Neuron (in vitro differentiated cells): ENCODE results near the gene SUPT16H.
A peak's percentile ranks its signal among the peaks of the same experiment; 100 is the strongest.

Experiments
- H2AFZ ChIP-seq: one replicate; pipeline ENCODE4 v1.6.1; 2013; ENCODE audit warnings: low read depth, mild to moderate bottlenecking, inconsistent platforms, low read length, moderate library complexity
- H3K27me3 ChIP-seq: one replicate; pipeline ENCODE4 v1.6.1; 2013; ENCODE audit warnings: low read length; ENCODE audit not compliant: insufficient read depth
- H3K36me3 ChIP-seq: one replicate; pipeline ENCODE4 v1.6.1; 2013; ENCODE audit warnings: low read length; ENCODE audit not compliant: insufficient read depth
- H3K4me1 ChIP-seq: one replicate; pipeline ENCODE4 v1.6.1; 2013; ENCODE audit warnings: low read length; ENCODE audit not compliant: insufficient read depth
- H3K4me3 ChIP-seq: 2 replicates; pipeline ENCODE4 v1.5.1; 2013; ENCODE audit warnings: mild to moderate bottlenecking, low read length, moderate library complexity
- H3K9me3 ChIP-seq: one replicate; pipeline ENCODE4 v1.6.1; 2013; ENCODE audit warnings: low read length

SUPT16H gene

DNA sequence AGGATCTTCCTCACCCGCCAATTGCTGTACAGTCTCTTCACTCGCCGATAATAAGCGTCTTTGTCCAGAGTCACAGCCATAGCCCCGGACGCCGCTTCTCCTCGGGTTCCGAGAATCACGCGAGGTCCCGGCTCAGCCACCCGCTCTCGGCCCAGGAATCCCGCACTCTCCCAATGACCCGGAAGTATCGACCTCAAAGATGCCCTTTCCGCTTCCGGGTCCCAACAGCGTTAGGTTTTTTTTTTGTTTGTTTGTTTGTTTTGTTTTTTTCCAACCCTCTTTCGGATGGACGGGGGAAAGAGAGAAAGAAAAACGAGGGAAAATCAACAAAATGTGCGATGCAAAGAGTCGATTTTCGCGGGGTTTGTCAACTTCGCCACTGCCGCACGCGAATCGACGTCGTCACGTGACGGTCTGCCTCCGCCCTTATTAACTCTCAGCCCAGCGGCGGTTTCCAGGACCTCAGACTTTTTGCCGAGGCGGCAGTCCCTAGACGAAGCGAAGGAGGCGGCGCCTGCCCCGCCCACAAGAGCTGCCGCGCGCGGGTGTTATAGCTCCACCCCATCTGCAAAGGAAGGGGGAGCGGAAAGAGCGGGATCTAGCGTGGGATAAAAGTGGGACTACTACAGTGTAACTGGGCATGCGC, at the start of gene SUPT16H:
Gene SUPT16H, minus strand, starts transcription at position 172 of the 646 bp plus-strand sequence. Its CDS starts 92 bp downstream, at position 80.
- peak within 1 kb of the TSS; percentile 0 for H2AFZ ChIP-seq
- H3K9me3 ChIP-seq, result no peaks in the 10 kb centered on the region
- no peaks in the 10 kb centered on the region for H3K27me3 ChIP-seq
- H3K4me1 ChIP-seq, result peaks cover 25% of the 10 kb centered on the region
- peaks cover 50% of the 10 kb centered on the region for H3K36me3 ChIP-seq
- H3K4me3 ChIP-seq, result peak within 1 kb of the TSS; percentile 64

DNA sequence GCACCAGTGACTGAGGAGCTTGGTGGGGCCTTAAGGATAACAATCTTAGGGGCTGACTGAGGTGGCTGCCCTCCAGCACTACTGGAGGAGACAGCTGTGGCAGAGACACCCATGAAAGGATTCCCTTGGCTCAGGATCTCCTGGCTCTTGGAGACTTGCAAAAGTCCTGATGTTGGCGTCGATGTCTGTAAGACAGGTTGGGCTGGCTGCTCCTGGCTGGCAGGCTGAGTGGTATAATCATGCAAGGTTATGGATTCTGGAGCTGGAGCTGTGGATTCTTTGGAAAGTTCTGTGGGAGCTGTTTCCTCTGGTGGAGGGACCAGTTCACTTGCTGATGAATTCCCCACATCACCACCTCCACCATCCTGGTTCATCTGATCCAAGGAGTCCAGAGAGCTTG, 47.3 kb upstream of the SUPT16H start:
- no peak overlapping the region for H3K4me3 ChIP-seq
- peaks cover 6% of the 10 kb centered on the region for H3K4me1 ChIP-seq
- H3K27me3 ChIP-seq, result no peaks in the 10 kb centered on the region
- H3K36me3 ChIP-seq, result peaks cover 56% of the 10 kb centered on the region
- no peak overlapping the region for H2AFZ ChIP-seq
- H3K9me3 ChIP-seq, result no peaks in the 10 kb centered on the region

DNA sequence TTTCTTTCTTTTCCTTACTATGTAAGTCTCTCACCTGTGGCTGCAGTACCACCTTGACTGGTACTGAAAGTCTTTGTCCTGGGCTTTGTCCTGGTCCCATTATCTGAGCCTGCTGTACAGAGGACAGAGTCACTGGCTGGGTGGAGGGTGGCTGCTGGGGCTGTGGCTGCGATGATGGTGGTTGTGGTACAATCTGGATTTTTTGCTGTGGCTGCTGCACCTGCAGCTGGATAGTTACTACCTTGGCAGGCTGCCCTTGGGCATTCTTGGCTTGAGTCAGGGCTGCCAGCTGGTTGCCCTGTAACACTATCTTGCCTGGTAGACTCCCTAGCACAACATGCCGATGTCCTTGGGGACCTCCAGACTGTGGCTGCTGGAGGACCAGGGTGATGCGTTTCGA, 45.1 kb upstream of the SUPT16H start:
- H3K4me3 ChIP-seq, result no peak overlapping the region
- H3K27me3 ChIP-seq, result no peaks in the 10 kb centered on the region
- no peaks in the 10 kb centered on the region for H3K4me1 ChIP-seq
- peaks cover 74% of the 10 kb centered on the region for H3K36me3 ChIP-seq
- no peaks in the 10 kb centered on the region for H3K9me3 ChIP-seq
- H2AFZ ChIP-seq, result no peak overlapping the region

DNA sequence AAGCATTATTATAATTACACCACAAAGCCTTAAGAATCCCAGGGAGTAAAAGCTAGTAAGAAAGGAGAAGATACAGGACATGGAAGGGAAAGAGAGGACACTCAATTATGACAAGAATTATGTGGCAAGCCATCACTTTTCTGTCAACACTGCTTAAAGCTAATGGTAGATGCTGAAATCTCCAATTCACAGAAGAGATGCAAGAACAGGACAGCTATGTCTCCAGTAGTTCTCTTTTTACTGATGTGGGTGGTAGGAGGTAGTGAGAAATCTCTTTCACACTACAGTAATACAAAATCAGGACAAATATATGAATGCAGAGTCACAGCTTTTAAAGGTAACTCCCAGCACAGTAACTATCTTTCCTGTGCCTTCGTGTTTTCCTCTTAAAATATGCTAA, 42.9 kb upstream of the SUPT16H start:
- Histone ChIP-seq H3K36me3 (peaks cover 89% of the 10 kb centered on the region), H3K4me1 (no peaks in the 10 kb centered on the region), H3K9me3 (no peaks in the 10 kb centered on the region), H2AFZ (no peak overlapping the region), H3K4me3 (no peak overlapping the region), H3K27me3 (no peaks in the 10 kb centered on the region)

DNA sequence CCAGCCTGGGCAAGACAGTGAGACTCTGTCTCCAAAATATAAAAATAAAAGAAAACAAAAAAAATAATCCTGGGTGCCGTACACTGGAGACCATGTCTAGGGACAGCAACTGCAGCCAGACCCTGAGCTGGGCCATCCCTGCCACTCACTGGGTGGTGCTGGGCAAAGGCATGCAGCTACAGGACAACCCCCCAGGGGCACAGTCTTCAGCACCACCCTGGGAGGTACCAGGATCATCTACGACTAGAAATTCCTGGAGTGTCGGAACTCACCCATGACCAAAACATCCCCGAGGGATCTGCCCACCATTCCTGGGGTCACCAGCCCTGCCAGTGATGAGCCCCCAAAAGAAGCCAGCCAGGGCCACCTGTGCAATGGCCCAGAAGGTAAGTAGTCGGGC, 35.7 kb upstream of the SUPT16H start:
- Histone ChIP-seq H3K9me3 (no peaks in the 10 kb centered on the region), H3K27me3 (no peaks in the 10 kb centered on the region), H3K4me1 (no peaks in the 10 kb centered on the region), H3K36me3 (peaks cover 78% of the 10 kb centered on the region), H2AFZ (no peak overlapping the region), H3K4me3 (no peak overlapping the region)

DNA sequence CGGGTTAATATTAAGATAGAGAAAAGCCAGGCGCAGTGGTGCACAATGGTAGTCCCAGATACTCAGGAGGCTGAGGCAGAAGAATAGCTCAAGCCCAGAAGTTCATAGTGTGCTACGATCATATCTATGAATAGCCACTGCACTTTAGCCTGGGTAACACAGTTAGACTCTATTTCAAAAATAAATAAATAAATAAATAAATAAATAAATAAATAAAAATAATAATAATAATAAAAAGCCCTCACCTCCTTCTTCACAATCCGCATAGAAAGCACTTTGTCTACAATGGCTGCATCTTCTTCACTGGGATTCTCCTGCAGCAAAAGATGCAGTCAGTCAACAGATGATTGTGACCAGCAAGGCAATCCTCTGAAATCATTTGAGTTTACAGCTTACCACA, 31.5 kb upstream of the SUPT16H start:
- peaks cover 83% of the 10 kb centered on the region for H3K36me3 ChIP-seq

DNA sequence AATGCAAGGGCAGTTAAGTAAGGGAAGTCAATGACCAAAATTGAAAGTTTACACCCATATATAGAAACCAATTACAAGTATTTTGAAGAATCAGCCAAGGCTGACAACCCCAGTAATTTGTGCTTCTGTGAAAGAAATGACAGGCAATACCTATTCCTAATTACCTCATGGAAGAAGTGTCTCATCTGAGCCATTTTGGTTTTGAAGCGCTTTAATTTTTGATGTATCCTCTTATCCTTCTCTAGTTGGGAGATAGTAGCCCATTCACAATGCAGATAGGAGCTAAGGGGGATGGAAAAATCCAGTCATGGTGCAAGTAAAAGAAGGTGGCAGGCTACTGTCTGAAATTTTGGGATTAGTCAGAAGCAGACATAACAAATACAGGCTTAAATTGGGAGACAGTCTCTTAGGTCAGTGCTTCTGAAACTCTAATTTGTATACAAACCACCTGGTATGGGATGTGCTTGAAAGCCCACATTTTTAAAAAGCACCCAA, 30.4 kb upstream of the SUPT16H start:
- H3K4me3 ChIP-seq, result no peak overlapping the region
- H3K9me3 ChIP-seq, result no peaks in the 10 kb centered on the region
- no peak overlapping the region for H2AFZ ChIP-seq
- H3K27me3 ChIP-seq, result no peaks in the 10 kb centered on the region
- peaks cover 85% of the 10 kb centered on the region for H3K36me3 ChIP-seq
- H3K4me1 ChIP-seq, result no peaks in the 10 kb centered on the region

More for the DNA sequence above, 31.5 kb upstream of the SUPT16H start:
- Histone ChIP-seq H3K9me3 (no peaks in the 10 kb centered on the region), H2AFZ (no peak overlapping the region), H3K4me3 (no peak overlapping the region), H3K4me1 (no peaks in the 10 kb centered on the region), H3K27me3 (no peaks in the 10 kb centered on the region)

DNA sequence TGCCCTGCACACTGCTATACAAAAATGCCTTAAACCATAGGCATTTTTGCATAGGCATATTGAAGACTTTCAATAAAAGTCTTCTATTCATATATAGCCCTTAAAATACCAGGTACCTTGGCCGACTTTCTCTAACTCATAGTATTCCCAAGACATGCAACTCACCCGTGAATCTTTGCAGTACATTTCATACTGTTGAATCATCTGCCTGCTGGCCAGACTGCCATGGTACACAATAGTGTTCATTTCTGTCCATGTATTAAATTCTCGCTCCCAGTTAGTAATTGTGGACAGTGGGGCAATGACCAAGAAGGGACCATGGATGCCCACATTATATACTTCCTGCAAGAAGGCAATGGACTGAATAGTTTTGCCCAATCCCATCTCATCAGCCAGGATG, 24.3 kb upstream of the SUPT16H start:
- peaks cover 94% of the 10 kb centered on the region for H3K36me3 ChIP-seq

DNA sequence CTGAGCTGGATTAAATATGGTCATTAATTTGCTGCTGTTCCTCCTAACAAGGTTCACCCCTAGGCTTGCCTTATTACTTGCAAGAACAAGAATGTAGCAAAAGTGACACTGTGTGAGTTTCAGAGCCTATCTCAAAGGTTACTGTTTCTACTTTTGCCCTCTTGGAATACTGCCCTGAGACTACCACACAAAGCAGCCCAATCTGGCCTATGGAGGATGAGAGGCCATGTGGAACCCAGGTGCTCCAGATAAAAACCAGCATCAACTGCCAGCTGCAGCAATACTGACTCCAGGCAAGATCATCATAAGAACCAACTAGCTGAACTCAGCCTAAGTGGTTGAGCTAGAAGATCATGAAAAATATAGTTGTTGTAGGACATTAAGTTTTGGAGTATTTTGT, 22.4 kb upstream of the SUPT16H start:
- peaks cover 93% of the 10 kb centered on the region for H3K36me3 ChIP-seq
- no peaks in the 10 kb centered on the region for H3K4me1 ChIP-seq
- no peaks in the 10 kb centered on the region for H3K27me3 ChIP-seq
- no peaks in the 10 kb centered on the region for H3K9me3 ChIP-seq
- no peak overlapping the region for H3K4me3 ChIP-seq
- H2AFZ ChIP-seq, result no peak overlapping the region

More for the DNA sequence above, 24.3 kb upstream of the SUPT16H start:
- no peaks in the 10 kb centered on the region for H3K9me3 ChIP-seq
- H3K4me1 ChIP-seq, result no peaks in the 10 kb centered on the region
- H3K27me3 ChIP-seq, result no peaks in the 10 kb centered on the region
- H2AFZ ChIP-seq, result no peak overlapping the region
- H3K4me3 ChIP-seq, result no peak overlapping the region

DNA sequence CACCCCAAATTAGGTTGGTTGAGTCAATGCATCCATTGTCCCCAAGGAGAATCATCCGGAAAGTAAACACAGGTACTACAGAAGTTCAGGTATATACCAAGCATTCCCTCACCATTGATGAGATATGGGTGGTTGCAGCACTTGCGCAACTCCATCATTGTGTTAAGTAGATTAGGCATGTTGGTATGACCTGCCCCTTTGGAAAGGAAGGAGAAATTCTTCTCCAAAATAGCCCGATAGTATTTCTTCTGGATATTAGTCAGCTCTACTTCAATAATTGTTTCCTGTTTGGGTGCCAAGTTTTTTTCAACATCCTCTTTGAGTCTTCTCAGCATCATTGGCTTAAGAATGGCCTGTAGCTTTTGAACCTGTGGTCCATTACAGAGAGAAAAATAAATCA, 21.3 kb upstream of the SUPT16H start:
- Histone ChIP-seq H3K4me3 (no peak overlapping the region), H3K36me3 (peaks cover 93% of the 10 kb centered on the region), H3K27me3 (no peaks in the 10 kb centered on the region), H3K4me1 (no peaks in the 10 kb centered on the region), H2AFZ (no peak overlapping the region), H3K9me3 (no peaks in the 10 kb centered on the region)

DNA sequence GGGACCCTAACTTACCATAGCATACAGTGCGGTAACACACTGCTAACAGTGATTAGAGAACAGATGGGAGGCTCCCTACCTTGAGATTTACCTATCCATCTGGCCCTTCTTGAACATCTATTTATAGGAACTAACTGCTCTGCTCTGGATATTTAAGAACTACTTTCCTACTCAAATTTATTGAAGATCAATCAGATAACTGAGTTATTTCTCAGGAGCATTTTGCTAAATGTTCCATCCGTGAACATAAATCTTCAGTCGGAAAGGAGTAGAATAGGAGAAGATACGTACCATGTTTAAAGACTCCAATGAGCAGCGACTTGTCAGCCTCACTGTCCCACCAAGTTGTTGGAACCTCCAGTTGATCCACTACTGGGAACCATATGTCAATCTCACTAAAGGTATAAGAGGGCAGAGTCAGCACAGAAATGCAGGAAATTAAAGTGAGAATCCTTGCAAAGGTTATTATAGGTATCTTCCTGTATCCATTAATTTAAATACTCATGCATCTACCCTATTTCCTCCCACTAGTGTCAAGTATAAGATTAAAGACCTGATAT, 15.6 kb upstream of the SUPT16H start:
- H2AFZ ChIP-seq, result no peak overlapping the region
- H3K4me3 ChIP-seq, result no peak overlapping the region
- H3K9me3 ChIP-seq, result no peaks in the 10 kb centered on the region
- peaks cover 92% of the 10 kb centered on the region for H3K36me3 ChIP-seq
- no peaks in the 10 kb centered on the region for H3K27me3 ChIP-seq
- H3K4me1 ChIP-seq, result no peaks in the 10 kb centered on the region

DNA sequence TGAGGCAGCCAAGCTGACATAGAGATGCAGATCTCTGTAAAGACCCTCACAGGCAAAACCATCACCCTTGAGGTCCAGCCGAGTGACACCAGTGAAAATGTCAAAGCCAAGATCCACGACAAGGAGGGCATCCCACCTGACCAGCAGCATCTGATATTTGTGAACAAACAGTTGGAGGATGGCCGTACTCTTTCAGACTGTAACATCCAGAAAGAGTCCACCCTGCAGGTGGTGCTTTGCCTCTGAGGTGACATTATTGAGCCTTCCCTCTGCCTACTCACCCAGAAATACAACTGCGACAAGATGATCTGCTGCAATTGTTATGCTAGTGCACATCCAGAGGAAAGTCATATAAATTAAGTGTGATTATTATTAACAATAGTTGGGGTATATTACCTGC, 15.1 kb upstream of the SUPT16H start:
- H3K9me3 ChIP-seq, result no peaks in the 10 kb centered on the region
- H3K4me1 ChIP-seq, result no peaks in the 10 kb centered on the region
- peaks cover 93% of the 10 kb centered on the region for H3K36me3 ChIP-seq
- H2AFZ ChIP-seq, result no peak overlapping the region
- no peaks in the 10 kb centered on the region for H3K27me3 ChIP-seq
- no peak overlapping the region for H3K4me3 ChIP-seq

DNA sequence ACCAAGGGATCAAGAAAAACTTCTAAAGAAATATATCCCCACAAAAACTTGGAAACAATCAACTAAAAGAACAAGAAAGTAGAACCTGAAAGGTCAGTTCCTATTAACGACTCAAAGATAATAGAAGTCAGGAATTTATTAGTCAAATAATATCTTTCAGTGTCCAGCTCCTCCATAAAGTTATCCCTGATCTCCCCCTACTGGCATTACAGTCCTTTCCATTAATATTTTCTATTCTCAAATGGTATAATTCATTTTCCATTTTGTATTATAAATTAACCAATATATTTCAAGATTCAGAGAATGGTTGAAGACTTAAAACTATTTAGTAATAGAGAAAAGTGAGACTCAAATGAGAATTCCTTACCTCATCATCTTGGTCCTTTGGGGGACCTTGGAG, 11.6 kb upstream of the SUPT16H start:
- Histone ChIP-seq H3K36me3 (peaks cover 96% of the 10 kb centered on the region), H3K27me3 (no peaks in the 10 kb centered on the region), H3K4me1 (no peaks in the 10 kb centered on the region), H2AFZ (no peak overlapping the region), H3K9me3 (no peaks in the 10 kb centered on the region), H3K4me3 (no peak overlapping the region)
